ENCODE measurements around the gene PER3. TPM values are rescaled to one million over a fixed set of nuclear protein-coding genes. Genes with fewer than 3 reads are reported as not detected.

Gene PER3
- total and polyA plus RNA-seq, 2 of the 8 experiments (the other 6 are each of a cell fraction or from before 2014, with no cell fraction given): 8.3 to 9.3 TPM

- Histone ChIP-seq H3K79me1 (ENCODE audit: low read depth, low read length) (no peaks in the 10 kb centered on the region), H2BK20ac (ENCODE audit: low read length) (no peak overlapping the region), H4K91ac (replicated peaks; ENCODE audit: insufficient read length, low read length) (no peak overlapping the region), H3K79me2 (ENCODE audit: control insufficient read depth in 1 of 2, insufficient read depth in 2 of 2, low read length in 2 of 2) (no peaks in the 10 kb centered on the region), H3K27me3 (replicated peaks in 1 of 4; ENCODE audit: control insufficient read depth in 3 of 4, extremely low read depth in 1 of 4, insufficient read depth in 3 of 4, low read length in 3 of 4) (no peaks in the 10 kb centered on the region), H3K4me1 (replicated peaks in 1 of 4; ENCODE audit: control insufficient read depth in 3 of 4, insufficient read depth in 4 of 4, low read length in 3 of 4) (no peaks in the 10 kb centered on the region), H2BK12ac (ENCODE audit: low read depth, low read length) (no peak overlapping the region), H3K9ac (replicated peaks in 1 of 4; ENCODE audit: extremely low read depth in 1 of 4, low read depth in 3 of 4, low read length in 3 of 4) (no peak overlapping the region), H3K4me3 (ENCODE audit: extremely low read depth in 1 of 4, insufficient read depth in 2 of 4, low read depth in 3 of 4, low read length in 4 of 4) (no peak overlapping the region), H4K5ac (ENCODE audit: insufficient read length, low read depth, low read length) (no peak overlapping the region), H3K23ac (ENCODE audit: insufficient read length) (no peak overlapping the region), H3K14ac (ENCODE audit: insufficient read length) (no peak overlapping the region), H2AK5ac (ENCODE audit: low read depth, low read length) (no peak overlapping the region), H3K4me2 (ENCODE audit: insufficient read depth in 1 of 2, low read depth in 2 of 2, low read length in 2 of 2) (no peak overlapping the region), H4K20me1 (replicated peaks in 1 of 2; ENCODE audit: control insufficient read depth in 1 of 2, insufficient read depth in 2 of 2, low read length in 2 of 2) (no peaks in the 10 kb centered on the region), H3K27ac (ENCODE audit: low read depth, low read length) (no peak overlapping the region), H2BK120ac (replicated peaks; ENCODE audit: low read depth, low read length) (no peak overlapping the region), H2BK5ac (ENCODE audit: low read depth, low read length) (no peak overlapping the region), H3K18ac (ENCODE audit: extremely low read depth, low read length) (no peak overlapping the region), H3K9me3 (ENCODE audit: insufficient read depth in 2 of 2, low read depth in 1 of 2, low read length in 1 of 2) (no peaks in the 10 kb centered on the region), H2BK15ac (ENCODE audit: low read length) (no peak overlapping the region), H3K4ac (replicated peaks; ENCODE audit: insufficient read length, low read depth, low read length) (no peak overlapping the region), H3K56ac (replicated peaks; ENCODE audit: insufficient read length, low read depth, low read length) (no peak overlapping the region), H3K36me3 (ENCODE audit: control insufficient read depth in 2 of 4, insufficient read depth in 4 of 4, low read length in 3 of 4) (peaks cover 0 to 3% (median 0%) of the 10 kb centered on the region in 4 experiments; a peak in 1 of 8 replicates), H3K23me2 (ENCODE audit: low read depth, low read length) (no peaks in the 10 kb centered on the region), H2AFZ (ENCODE audit: low read length) (no peak overlapping the region), H4K8ac (ENCODE audit: extremely low read depth, insufficient read depth, low read length) (no peak overlapping the region)
- WGBS, 2 experiments (ENCODE audit: extremely low coverage in 1 of 2, insufficient coverage in 1 of 2, insufficient read length in 1 of 2, insufficient replicate concordance in 2 of 2, low coverage in 1 of 2, low lambda C conversion rate in 2 of 2, missing lambda C conversion rate in 1 of 2): 94% methylated on average over 10 of the region's 10 CpGs; no CpG with 5 or more reads in 1 of the 2 experiments
- DNase-seq (ENCODE audit: low read depth in 1 of 2, low spot score in 2 of 2) (peak in 1 of 2 experiments; percentile 23), FAIRE-seq (no peak)
- ChIA-PET POLR2A (ENCODE audit: partially characterized antibody) (no interaction called here), CTCF (ENCODE audit: partially characterized antibody) (interaction anchor here (1.1 to 11.7 kb wide), 3 partner anchors 10 to 77 kb away, joined by 3 to 554 read pairs (median 7); no protein-coding TSS in a partner anchor)
- TF ChIP-seq EZH2 (IDR thresholded peaks at IDR 0.05; ENCODE audit: low read depth, low read length, severe bottlenecking) (no peak), GTF2F1 (IDR thresholded peaks at IDR 0.05; ENCODE audit: borderline replicate concordance, low read depth, low read length) (no peak), PHF8 (conservative IDR thresholded peaks at IDR 0.05; ENCODE audit: low read depth, low read length) (no peak), SP1 (IDR thresholded peaks at IDR 0.05; ENCODE audit: low read depth, low read length) (no peak), RAD21 (IDR thresholded peaks at IDR 0.05 in 1 of 2, conservative IDR thresholded peaks at IDR 0.05 in 1 of 2; ENCODE audit: low read depth in 2 of 2, low read length in 2 of 2) (no peak)
Observed at GRCh38 chr1:7745783-7746182, 38.3 kb upstream of the PER3 start.

All from H1 (cell line).